HG03175 (cell line): ENCODE measurements around the gene KCNMA1.
"Not testable (repeated sequence)": the region's sequence is repeated elsewhere in the genome, so short reads cannot be mapped to it uniquely, and the experiment has no call there.

ENCODE experiments used
- ATAC-seq: cut with Tn5 transposase; IDR thresholded peaks from one replicate; pipeline ENCODE4 v1.9.1; 2021; ENCODE audit warnings: mild to moderate bottlenecking, moderate library complexity; ENCODE audit not compliant: unreplicated experiment

The KCNMA1 gene

GRCh38 chr10:77403761-77404160, 233.8 kb downstream of the KCNMA1 start:
- no peak for ATAC-seq

GRCh38 chr10:77401683-77402082, 235.9 kb downstream of the KCNMA1 start:
- ATAC-seq, result no peak

GRCh38 chr10:77400033-77400432, 237.6 kb downstream of the KCNMA1 start:
- ATAC-seq, result no peak

DNA sequence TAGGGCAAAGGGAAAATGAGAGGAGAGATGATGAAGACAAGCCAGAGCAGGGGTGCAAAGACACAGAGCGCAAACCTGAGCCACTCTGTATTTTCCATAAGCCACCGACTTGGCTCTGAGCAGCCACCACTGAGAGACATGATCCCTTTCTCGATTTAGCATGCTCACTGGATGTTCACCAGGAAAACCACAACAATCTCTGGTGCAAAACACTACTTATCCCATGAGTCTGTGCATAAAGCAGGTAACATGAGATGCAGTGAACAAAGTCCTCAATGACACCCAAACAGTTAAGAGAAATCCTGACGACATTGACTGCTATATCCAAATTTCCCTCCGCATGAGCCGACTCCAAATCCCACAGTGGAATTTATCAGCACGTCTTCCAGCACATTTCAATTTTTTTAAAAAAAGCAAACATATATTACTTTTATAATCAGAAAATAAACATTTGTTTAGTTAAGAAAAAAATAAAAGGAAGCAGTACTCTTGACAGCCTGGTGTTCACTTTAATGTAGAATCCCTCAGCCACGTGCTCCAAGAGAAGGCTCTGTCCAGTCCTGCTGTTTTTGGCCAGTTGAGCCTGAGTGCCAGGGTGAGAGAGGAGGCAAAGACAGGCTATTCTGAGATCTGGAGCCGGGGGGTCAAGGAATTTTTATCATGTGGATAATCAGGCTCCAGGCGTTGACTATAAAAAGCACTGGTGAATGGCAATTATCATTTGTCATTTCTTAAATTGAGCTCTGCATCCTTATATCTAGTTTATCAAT, 238.4 kb downstream of the KCNMA1 start:
- ATAC-seq, result no peak

DNA sequence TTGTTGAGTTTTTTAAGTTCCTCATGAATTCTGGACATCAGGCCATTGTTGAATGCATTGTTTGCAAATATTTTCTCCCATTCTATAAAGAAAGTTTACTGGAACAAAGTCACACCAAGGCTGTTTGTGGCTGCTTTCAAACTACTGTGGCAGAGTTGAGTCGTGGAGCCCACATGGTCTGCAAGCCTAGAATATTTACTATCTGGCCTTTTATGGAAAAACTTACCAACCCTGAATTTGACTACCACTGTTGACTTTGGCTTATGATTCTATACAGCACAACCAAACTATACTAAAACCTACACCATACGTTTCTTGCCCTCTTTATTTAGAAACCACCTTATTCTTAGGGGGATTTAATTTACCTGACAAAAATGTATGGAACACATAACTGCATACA, 239.1 kb downstream of the KCNMA1 start:
- ATAC-seq, result no peak

GRCh38 chr10:77397103-77397502, 240.5 kb downstream of the KCNMA1 start:
- ATAC-seq, result no peak

- ATAC-seq, result no peak
Measured at GRCh38 chr10:77396290-77396689, 241.3 kb downstream of the KCNMA1 start.

- ATAC-seq, result no peak
Measured at GRCh38 chr10:77393821-77394501, 243.6 kb downstream of the KCNMA1 start.

GRCh38 chr10:77393411-77393810, 244.2 kb downstream of the KCNMA1 start:
- ATAC-seq, result no peak

DNA sequence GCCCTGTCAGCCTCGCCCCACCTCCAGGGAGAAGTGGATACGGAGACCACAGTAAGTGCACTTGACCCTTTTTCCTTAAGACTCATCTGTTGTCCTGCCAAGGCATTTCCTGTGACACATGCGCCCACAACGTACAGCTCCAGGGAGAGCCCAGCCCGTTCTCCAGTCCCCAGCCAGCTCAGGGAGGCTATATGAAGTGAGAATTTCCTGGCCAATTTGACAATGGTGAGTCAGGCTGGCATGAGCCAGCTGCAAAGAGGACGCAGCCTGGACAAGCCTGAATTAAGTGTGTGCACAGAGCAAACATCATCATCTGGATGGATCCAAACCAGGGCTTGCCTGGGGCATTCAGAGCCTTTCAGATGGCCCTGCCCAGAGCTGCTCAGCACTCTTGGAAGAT, 244.8 kb downstream of the KCNMA1 start:
- no peak for ATAC-seq

- ATAC-seq, result no peak
Measured at GRCh38 chr10:77392236-77392721, 245.3 kb downstream of the KCNMA1 start.

DNA sequence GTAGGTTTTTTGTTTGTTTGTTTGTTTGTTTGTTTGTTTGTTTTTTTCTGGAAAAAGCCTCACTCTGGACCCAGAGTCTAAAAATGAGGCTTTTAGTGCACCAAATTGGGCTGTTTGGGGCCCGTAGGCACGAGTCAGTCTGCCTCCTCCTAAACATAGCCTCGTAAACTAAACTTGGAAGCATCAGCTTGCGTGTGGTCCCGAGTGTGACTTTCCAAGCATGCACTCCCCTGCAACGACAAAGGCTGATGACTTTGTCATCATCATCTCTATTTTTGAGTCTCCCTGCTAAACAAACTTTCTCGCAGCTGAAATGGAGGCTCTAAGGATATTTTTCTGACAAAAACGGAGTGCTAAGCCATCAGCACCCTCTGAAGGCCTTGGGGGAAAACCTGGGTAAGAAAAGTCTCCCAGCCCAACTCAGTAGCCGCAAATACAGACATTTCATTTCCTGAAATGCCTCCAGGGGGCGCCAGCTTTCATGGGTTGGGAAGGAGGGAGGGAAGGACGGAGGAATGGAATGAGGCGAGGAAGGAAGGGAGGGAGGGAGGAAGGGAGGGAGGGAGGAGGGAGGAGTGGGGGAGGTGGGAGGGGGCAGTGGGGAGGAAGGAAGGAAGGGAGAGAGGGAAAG, 245.9 kb downstream of the KCNMA1 start:
- no peak for ATAC-seq

DNA sequence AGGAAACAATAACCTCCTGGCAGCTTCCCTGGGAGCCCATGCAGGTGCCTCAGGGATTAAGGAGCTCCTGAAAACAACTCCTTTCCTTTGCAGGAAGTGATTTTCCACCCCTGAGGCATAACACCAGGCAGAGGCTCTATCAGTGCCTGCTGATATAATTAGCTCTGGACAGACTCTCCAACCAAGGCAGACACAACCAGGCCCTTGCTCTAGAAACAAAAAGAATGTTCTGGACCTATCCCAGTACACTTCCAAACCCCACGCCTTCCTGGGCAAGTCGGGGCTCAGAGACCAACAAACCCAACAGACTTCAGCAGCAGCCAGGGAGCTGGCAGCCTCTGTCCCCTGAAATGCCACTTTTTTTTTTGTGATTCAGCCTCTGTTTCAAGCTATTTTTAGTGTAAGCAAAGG, 247.1 kb downstream of the KCNMA1 start:
- no peak for ATAC-seq

DNA sequence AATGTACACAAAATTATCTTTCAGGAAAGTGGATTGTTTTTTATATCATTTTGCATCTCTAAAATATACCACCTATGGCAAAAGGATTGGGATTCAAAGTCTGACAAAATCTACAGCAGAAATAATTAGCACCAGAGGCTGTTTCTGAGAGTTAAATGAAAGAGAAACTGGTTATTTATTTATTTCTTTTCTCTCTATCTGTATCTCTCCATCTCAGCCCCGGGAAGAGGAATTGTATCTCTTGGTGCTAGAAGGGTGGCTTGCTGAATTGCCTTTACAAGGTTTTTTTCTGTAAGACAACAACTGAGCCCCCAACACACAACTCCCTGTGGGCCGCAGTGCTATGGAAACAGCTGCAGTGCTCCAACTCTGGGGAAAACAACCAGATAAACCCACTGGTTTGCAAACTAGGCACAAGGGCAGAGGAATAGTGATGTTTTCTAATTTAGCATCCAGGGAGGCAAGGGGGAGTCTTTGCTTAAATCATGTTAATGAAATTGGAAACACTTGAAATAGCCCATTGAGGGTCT, 249.0 kb downstream of the KCNMA1 start:
- ATAC-seq, result no peak

GRCh38 chr10:77387701-77388100, 249.9 kb downstream of the KCNMA1 start:
- not testable (repeated sequence) for ATAC-seq

GRCh38 chr10:77387247-77387646, 250.4 kb downstream of the KCNMA1 start:
- ATAC-seq, result no peak

DNA sequence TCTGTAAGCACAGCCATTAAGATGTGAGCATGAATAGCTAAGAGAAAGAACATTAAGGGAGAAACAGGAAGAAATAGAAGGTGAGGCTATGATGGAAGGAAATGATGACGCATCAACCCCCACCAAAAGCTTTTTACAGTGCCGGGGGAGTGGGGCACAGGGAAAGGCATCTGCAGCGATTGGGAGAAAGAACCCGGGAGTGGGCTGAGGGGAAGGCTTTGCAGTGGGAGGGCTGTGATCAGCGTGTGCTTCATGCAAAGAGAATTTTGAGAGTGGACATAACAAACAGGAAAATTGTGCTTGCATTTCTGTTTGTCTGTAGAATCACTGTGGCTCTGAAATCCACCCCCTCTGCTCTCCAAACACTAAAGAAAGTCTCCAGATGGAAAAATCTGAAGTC, 250.8 kb downstream of the KCNMA1 start:
- no peak for ATAC-seq

GRCh38 chr10:77386365-77386764, 251.2 kb downstream of the KCNMA1 start:
- ATAC-seq, result no peak

DNA sequence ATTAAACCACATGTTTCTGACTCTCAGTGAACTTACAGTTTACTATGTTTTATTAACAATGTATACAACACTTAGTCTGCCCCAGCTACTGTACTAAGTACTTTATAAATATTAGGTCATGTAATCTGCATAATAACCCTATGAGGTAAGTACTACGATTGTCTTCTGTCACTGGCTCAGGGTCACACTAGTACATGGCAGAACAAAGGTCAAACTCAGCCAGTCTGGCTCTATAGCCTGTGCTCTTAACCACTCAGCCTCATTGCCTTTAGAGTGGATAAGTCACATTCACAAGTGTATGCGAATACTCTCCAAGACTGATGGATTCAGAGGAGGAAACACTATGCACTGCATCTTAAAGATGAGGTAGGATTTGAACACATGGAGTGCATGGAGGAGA, 252.3 kb downstream of the KCNMA1 start:
- ATAC-seq, result no peak

DNA sequence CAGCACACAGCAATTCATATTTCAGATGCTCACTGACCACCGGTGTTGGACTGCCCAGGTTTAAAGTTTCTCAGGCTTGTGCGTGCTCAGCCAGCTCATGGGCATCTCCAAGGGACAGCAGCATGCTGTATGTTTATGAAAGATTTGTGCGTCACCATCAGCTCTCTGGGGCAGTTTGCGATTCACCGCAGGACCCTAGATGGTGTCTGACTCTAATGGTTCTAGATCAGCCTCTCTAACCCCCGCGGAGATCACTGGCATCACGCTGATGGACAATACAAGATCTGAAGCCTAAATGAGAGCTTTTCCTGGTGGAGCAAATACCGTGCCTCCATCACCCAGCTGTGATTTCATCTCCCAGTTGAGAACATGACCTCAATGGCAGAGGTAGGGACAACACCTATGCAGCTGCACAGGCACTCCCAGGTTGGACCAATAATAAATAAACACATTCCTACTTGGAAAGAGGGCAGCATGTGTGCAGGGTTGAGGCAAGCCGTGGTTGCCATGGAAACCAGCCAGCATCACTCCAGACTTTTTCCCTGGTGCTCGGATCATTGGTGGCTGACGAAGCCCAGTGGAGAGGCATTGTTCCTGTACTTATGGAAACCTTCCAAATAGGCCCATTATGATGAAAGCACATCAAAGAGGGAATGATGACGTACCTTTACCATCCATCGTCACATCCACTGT, 253.6 kb downstream of the KCNMA1 start:
- no peak for ATAC-seq

DNA sequence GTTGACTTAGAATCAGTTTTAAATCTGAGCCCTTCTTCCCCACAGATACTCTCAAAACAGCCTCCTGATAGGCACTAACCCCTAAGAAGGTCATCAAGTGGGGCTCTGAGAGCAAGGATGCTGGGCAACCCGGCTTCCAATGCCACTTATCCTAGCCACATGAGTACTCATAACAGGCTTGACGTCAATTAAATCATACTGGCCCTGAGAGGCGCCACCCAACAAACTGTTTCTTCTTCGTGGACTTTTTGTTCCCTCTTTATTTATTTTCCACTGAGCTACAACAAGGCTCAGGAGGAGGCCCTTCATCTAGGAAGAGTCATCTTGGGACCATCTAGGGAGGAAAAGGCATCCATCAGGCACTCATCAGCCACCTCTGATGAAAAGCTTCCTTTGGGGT, 255.9 kb downstream of the KCNMA1 start:
- no peak for ATAC-seq
